Activated CD4-positive, alpha-beta T cell treated with anti-CD3 and anti-CD28 coated beads, Interleukin-2, amount 50 U/mL, for 1 hour (primary cell): ENCODE data around the gene PTPN5.
"Not testable (repeated sequence)": the region's sequence is repeated elsewhere in the genome, so short reads cannot be mapped to it uniquely, and the experiment has no call there.

ENCODE experiments used
- DNase-seq: peaks from one replicate; pipeline ENCODE4 v3.0.0-alpha.2; 2020

Gene PTPN5

GRCh38 chr11:18791207-18791968 lies at the start of gene PTPN5:
Gene PTPN5, minus strand, starts transcription at chr11:18791798. Its CDS starts 19,840 bp downstream, at chr11:18771958.
- DNase-seq: no peak

- no peak for DNase-seq
These were observed 44.8 kb upstream of the PTPN5 start for GRCh38 chr11:18836417-18836816.

GRCh38 chr11:18834754-18835466 lies 43.3 kb upstream of the PTPN5 start:
- DNase-seq: no peak

- not testable (repeated sequence) for DNase-seq
These were observed 28.6 kb upstream of the PTPN5 start for GRCh38 chr11:18820160-18820559.

- no peak for DNase-seq
These were observed 12.8 kb upstream of the PTPN5 start for GRCh38 chr11:18804199-18804999.

- DNase-seq: peak; percentile 26
These were observed 11.0 kb upstream of the PTPN5 start for GRCh38 chr11:18802381-18803257.

GRCh38 chr11:18798799-18799469 lies 7.3 kb upstream of the PTPN5 start:
- DNase-seq: no peak

GRCh38 chr11:18794956-18795355 lies 3.4 kb upstream of the PTPN5 start:
- no peak for DNase-seq

GRCh38 chr11:18792827-18793226 lies 1.2 kb upstream of the PTPN5 start:
- DNase-seq: no peak

GRCh38 chr11:18791969-18792628 lies 501 bp upstream of the PTPN5 start:
- no peak for DNase-seq

- DNase-seq: no peak
These were observed 753 bp downstream of the PTPN5 start for GRCh38 chr11:18790883-18791206.

- no peak for DNase-seq
These were observed 1.7 kb downstream of the PTPN5 start for GRCh38 chr11:18789942-18790341.

GRCh38 chr11:18785411-18785810 lies 6.2 kb downstream of the PTPN5 start:
- no peak for DNase-seq

GRCh38 chr11:18780896-18781295 lies 10.7 kb downstream of the PTPN5 start:
- no peak for DNase-seq

- no peak for DNase-seq
These were observed 11.3 kb downstream of the PTPN5 start for GRCh38 chr11:18780329-18780728.

- no peak for DNase-seq
These were observed 13.1 kb downstream of the PTPN5 start for GRCh38 chr11:18778468-18778867.

- DNase-seq: no peak
These were observed 15.3 kb downstream of the PTPN5 start for GRCh38 chr11:18776324-18776723.

GRCh38 chr11:18775492-18776292 lies 15.9 kb downstream of the PTPN5 start:
- peak; percentile 31 for DNase-seq

- DNase-seq: no peak
These were observed 16.8 kb downstream of the PTPN5 start for GRCh38 chr11:18774801-18775200.

- no peak for DNase-seq
These were observed 17.9 kb downstream of the PTPN5 start for GRCh38 chr11:18773681-18774080.

- DNase-seq: no peak
These were observed 18.5 kb downstream of the PTPN5 start for GRCh38 chr11:18773104-18773503.
